ENCODE measurements around the gene SERPINB5. TPM values are rescaled to one million over a fixed set of nuclear protein-coding genes. Genes with fewer than 3 reads are reported as not detected.

Gene SERPINB5
- total RNA-seq, 1 experiment from 2014 or later = 26.2 TPM

DNA sequence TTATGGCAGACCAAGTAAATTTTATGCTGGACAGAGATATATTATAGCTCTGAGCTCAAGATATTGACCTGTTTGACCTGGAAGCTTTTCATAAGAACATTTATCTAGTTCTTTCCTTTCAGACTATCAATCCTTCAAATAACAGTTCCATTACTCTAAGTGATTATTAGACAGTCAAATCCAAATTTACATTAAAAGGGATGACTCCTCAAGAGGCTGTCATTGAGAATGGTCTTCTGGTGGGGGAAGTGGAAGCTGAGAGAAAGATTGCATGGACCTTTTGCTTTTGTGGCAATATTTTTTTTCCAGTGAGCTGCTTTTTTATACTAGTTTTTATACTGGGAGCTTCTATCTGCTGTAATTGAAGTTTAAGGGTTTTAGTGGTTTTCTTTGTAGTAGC, 50.5 kb downstream of the SERPINB5 start:
- ChIA-PET POLR2A (ENCODE audit: unreplicated experiment) (no interaction called here), CTCF (no interaction called here)
- no peaks in the 10 kb centered on the region for H3K9me3 ChIP-seq (ENCODE audit: insufficient read depth, low read depth)
- DNase-seq = no peak
- H3K9me2 ChIP-seq (ENCODE audit: insufficient read depth) = no peaks in the 10 kb centered on the region
- no peaks in the 10 kb centered on the region for H3K36me3 ChIP-seq (ENCODE audit: low read depth)
- intact Hi-C loops (cut with micrococcal nuclease; ENCODE audit: unreplicated experiment) = no loop called here
- TF ChIP-seq EZH2 (IDR thresholded peaks at IDR 0.05; ENCODE audit: low read depth) = no peak
- TF ChIP-seq, protein P1, sequence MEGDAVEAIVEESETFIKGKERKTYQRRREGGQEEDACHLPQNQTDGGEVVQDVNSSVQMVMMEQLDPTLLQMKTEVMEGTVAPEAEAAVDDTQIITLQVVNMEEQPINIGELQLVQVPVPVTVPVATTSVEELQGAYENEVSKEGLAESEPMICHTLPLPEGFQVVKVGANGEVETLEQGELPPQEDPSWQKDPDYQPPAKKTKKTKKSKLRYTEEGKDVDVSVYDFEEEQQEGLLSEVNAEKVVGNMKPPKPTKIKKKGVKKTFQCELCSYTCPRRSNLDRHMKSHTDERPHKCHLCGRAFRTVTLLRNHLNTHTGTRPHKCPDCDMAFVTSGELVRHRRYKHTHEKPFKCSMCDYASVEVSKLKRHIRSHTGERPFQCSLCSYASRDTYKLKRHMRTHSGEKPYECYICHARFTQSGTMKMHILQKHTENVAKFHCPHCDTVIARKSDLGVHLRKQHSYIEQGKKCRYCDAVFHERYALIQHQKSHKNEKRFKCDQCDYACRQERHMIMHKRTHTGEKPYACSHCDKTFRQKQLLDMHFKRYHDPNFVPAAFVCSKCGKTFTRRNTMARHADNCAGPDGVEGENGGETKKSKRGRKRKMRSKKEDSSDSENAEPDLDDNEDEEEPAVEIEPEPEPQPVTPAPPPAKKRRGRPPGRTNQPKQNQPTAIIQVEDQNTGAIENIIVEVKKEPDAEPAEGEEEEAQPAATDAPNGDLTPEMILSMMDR (conservative IDR thresholded peaks at IDR 0.05) = no peak
- H4K20me1 ChIP-seq (ENCODE audit: insufficient read depth) = no peaks in the 10 kb centered on the region
- H3K4me3 ChIP-seq = no peak overlapping the region
- H3K27ac ChIP-seq = no peak overlapping the region
- H2AFZ ChIP-seq = no peak overlapping the region
- BruUV-seq (replicated peaks) = no TSS peak
- no peaks in the 10 kb centered on the region for H3K27me3 ChIP-seq (ENCODE audit: insufficient read depth, low read depth)
- no peaks in the 10 kb centered on the region for H3K79me2 ChIP-seq (ENCODE audit: low read depth)
- H3K4me1 ChIP-seq (replicated peaks; ENCODE audit: insufficient read depth) = no peaks in the 10 kb centered on the region
- no peaks in the 10 kb centered on the region for H3F3A ChIP-seq (ENCODE audit: insufficient read depth, low read depth)
- H3K4me2 ChIP-seq = no peak overlapping the region

DNA sequence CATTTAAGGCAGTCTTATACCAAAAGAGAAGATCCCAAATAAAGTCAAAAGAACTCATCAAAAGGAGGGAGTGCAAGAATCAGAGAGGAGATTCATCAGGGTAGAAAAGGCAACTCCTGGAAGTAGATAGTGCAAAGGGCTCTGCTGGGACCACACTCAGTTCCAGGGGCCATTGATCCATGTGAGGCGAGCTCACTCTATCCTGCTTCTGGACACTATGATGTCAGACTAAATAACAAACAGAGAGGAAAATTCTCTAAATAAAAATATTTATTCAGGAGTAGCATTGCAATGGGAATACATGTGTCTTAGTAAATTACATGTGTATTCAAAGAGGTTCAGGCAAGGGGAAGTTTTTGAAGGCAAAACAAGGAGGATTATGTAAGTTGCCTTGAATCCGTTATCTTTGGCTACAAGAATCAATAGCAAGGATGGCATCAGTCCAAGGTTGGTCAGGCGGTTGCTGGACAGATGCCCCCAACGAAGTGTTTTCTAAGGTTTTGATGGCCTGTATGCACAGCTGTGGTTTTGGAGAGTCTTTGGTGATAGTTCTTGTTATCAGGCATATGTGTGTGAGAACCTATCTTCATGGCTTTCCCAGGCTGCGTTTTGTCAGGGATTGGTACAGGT, 52.2 kb downstream of the SERPINB5 start:
- ChIA-PET POLR2A (ENCODE audit: unreplicated experiment) (no interaction called here), CTCF (no interaction called here)
- Histone ChIP-seq H4K20me1 (ENCODE audit: insufficient read depth) (no peaks in the 10 kb centered on the region), H3K4me3 (no peak overlapping the region), H3K36me3 (ENCODE audit: low read depth) (no peaks in the 10 kb centered on the region), H3K4me2 (no peak overlapping the region), H3K9me3 (ENCODE audit: insufficient read depth, low read depth) (no peaks in the 10 kb centered on the region), H3K27ac (no peak overlapping the region), H3K79me2 (ENCODE audit: low read depth) (no peaks in the 10 kb centered on the region), H3K27me3 (ENCODE audit: insufficient read depth, low read depth) (no peaks in the 10 kb centered on the region), H2AFZ (no peak overlapping the region), H3K4me1 (replicated peaks; ENCODE audit: insufficient read depth) (no peaks in the 10 kb centered on the region), H3K9me2 (ENCODE audit: insufficient read depth) (no peaks in the 10 kb centered on the region), H3F3A (ENCODE audit: insufficient read depth, low read depth) (no peaks in the 10 kb centered on the region)
- intact Hi-C loops (cut with micrococcal nuclease; ENCODE audit: unreplicated experiment) = no loop called here
- DNase-seq = no peak
- BruUV-seq (replicated peaks) = no TSS peak
- no peak for TF ChIP-seq EZH2 (IDR thresholded peaks at IDR 0.05; ENCODE audit: low read depth)
- TF ChIP-seq, protein P1 (conservative IDR thresholded peaks at IDR 0.05) = no peak

DNA sequence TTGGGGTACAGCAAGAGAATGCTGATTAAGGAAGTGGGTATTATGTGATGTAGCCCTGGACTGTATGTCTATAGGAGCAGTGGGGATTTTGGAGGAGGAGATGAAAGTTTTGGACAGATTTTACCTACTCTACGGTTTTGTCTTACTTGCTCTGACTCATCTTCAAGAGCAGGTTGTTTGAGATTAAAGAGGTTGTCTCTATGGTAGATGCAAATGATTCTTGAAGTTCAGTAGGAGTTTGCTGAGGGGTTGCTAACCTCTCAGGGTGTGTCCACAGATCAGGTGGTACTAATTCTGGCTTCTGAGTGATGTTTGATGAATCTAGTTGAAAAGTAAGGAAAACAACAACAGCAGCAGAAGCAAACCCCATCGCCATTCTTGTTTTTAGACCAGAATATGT, 55.7 kb downstream of the SERPINB5 start:
- Histone ChIP-seq H3K9me2 (ENCODE audit: insufficient read depth) (no peaks in the 10 kb centered on the region), H3K27ac (no peak overlapping the region), H3K4me2 (no peak overlapping the region), H3F3A (ENCODE audit: insufficient read depth, low read depth) (no peaks in the 10 kb centered on the region), H3K79me2 (ENCODE audit: low read depth) (no peaks in the 10 kb centered on the region), H3K4me3 (no peak overlapping the region), H3K4me1 (replicated peaks; ENCODE audit: insufficient read depth) (no peaks in the 10 kb centered on the region), H3K36me3 (ENCODE audit: low read depth) (no peaks in the 10 kb centered on the region), H4K20me1 (ENCODE audit: insufficient read depth) (no peaks in the 10 kb centered on the region), H2AFZ (no peak overlapping the region), H3K9me3 (ENCODE audit: insufficient read depth, low read depth) (no peaks in the 10 kb centered on the region), H3K27me3 (ENCODE audit: insufficient read depth, low read depth) (no peaks in the 10 kb centered on the region)
- DNase-seq = no peak
- TF ChIP-seq, protein P1 (conservative IDR thresholded peaks at IDR 0.05) = no peak
- no peak for TF ChIP-seq EZH2 (IDR thresholded peaks at IDR 0.05; ENCODE audit: low read depth)
- intact Hi-C loops (cut with micrococcal nuclease; ENCODE audit: unreplicated experiment) = no loop called here
- no TSS peak for BruUV-seq (replicated peaks)
- POLR2A ChIA-PET (ENCODE audit: unreplicated experiment) = no interaction called here
- CTCF ChIA-PET = no interaction called here
